ENCODE results near the gene FRY.

The FRY gene

DNA sequence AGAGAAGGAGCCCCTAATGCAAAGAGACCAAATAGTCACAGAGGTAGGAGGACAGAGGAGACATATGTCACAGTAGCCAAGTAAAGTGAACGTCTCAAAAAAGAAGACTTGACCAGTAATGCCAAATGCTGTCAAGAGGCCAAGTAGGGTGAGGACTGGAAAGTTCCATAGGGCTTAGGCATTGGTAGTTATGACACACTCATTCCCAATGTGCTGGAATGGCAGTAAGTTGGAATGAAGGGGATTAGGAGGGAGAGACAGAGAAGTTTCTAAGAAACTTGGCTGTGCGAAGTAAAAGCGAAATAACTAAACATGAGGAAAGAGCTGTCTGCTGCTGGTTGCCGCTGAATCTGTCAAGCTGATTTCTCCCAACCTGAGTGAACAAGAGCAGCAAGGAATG, 14.9 kb upstream of the FRY start:
- DNase-seq (ENCODE audit: low read depth): peak; percentile 54

DNA sequence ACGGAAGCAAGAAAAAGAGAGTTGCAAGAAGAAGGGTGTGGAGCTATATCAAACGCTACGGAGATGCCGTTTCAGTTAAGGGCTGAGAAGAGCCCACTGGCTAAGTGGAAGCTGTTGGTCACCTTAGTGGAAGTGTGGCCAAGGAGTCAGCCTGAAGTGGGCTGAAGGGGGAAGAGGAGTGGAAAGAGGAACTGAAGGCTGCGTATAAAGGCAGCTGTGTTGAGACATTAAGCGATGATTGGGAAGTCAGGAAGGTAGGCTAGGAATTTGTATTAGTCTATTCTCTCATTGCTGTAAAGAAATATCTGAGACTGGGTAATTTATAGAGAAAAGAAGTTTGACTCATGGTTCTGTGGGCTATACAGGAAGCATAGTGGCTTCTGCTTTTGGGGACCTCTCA, 14.1 kb upstream of the FRY start:
- DNase-seq (ENCODE audit: low read depth): no peak

DNA sequence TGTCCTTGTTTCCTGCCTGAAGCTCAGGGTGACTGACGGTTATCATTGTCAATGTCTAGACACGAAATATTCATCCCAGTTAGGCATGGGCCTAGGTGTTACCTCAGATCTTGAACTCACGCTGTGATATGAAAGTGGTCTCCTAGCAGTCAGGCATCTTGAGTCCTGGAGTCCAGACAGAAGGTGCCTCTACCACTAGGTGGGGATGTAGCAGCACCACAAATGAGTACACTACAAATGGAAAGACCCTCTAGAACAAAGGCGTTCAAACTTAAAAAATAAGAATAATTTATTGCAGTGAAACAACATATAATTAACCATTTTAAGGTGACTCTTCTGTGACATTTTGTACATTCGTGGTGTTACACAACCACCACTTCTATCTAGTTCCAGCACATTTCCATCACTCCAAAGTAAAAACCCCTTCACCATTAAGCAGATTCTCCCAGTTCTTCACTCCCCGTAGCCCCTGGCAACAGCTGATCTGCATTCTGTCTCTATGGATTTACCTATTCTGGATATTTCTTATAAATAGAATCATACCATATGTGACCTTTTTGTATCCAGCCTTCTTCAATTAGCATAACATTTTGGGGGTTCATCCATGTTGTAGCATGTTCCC, 11.9 kb upstream of the FRY start:
- DNase-seq (ENCODE audit: low read depth): peak; percentile 74

DNA sequence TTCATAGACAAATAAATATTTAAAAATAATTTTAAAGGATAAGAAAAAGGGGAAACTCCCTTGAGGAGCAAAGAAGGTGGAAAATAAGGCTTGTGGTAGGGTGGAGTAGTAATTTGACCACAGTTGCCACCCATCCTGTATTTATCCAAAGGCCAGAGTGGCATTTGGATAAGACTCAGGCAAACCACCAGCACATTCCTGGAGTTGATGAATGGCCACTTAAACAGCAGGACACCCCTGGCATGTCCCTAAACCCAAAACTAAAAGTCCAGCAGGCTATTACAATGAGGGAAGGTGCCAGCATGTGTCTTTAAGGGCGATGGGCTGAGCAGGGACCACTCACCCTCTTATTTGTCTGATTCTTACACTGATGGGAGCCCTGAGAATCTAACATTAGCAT, 9.8 kb upstream of the FRY start:
- DNase-seq (ENCODE audit: low read depth): peak; percentile 45

DNA sequence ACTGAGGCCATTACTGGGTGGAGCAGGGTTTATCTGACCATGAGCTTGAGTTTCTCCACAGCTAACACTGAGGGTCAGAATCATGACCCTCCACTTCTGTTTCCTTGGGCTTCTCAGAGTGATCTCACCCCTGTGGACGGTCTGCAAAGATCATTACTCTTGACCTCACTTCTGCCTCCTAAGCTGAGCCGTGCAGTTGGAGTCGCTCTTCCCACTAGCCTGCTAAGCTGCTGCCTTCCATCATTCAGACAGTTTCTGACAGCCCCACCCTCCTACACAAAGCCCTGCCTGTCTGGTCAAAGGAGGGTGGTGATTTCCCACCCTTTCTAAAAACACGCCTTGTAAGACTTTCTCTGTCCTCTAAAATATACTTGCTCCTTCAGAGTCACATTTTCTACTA, 9.3 kb upstream of the FRY start:
- DNase-seq (ENCODE audit: low read depth): no peak

DNA sequence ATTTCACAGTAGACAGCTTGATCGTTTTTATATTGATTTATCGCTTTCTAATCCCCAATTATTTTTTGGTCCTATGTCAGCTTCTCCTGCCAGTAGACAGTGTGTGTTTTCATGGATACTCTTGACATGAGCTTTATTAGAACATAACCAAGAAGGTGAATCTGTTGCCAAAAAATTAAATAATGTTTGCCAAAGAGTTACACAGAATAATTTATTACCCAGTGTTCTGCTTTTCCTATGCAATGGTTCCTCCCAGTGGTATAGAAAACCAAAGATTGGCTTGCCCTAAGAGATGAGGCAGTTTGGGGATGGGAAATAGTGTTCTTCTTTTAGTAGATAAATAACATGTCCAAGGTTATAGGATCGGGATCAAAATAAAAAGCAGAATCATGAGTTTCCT, 8.5 kb upstream of the FRY start:
- DNase-seq (ENCODE audit: low read depth): no peak

DNA sequence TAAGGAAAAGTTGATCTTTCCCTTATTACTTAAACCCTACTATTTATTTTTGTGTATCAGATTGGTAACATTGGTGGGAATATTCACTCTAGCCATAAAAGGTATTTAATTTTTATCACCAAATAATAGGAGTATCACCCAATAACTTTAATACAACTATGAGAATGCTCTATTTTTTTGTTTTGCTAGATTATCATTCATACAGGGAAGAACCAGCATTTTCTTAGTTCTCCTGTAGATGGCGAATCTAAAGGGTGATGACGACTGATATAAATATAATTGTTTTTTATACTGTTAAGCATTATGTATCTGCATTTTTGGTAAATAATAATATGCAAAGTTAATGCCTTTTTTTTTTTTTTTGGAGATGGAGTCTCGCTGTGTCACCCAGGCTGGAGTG, 7.9 kb upstream of the FRY start:
- no peak for DNase-seq (ENCODE audit: low read depth)

DNA sequence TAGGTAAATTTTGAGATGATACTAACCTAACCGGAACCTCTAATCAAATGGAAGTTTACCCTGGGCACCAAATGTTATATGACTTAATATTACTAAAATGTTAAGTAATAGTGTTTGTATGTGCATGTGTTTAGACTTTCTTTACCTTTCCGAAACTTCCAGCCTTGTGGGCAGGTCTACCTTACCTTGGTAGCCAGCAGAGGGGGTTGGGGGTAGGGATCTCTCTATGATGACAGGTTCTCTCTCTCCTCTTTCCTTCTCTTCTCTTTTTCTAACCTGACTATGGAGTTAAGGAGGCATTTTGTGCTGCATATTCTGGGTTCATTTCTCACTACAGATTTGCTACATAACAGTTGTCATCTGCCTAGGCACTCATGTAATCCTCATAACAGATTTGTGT, 6.8 kb upstream of the FRY start:
- no peak for DNase-seq (ENCODE audit: low read depth)

DNA sequence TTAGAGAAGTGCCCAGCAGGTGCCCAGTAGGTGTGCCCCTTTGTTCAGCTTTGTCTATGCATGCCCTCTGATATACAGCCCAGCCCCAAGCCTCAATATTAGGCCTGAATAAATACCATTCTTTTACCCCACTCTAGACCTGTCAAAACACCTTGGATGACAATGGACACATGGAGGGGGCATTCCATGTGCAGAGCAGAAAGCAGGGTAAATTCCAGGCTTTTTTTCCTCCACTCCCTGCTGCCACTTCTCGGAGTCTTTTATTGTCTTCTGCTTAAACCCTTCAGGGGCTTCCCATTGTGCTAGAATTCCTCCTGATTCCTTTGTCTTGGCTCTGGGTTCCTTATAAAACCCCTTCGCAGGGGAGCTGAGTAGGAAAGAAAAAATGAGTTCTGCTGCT, 5.8 kb upstream of the FRY start:
- DNase-seq (ENCODE audit: low read depth): no peak

DNA sequence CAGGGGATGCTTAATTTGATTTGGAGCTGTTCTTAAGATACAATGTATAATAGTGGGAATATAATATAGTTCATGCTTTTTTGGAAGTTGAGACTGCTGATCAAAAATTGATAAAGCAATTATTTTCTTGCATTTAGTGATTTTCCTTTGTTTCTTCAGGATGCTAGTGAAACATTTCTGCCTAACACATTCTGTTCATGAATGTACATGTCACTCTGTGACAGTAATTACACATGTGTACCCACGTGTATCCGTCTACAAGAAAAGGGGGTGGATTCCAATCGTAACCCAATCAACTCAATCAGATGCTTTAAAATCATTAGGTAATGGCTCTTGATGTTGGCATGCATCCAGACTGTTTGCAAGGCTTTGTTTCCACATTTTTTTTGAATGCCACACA, 5.0 kb upstream of the FRY start:
- DNase-seq (ENCODE audit: low read depth): no peak

DNA sequence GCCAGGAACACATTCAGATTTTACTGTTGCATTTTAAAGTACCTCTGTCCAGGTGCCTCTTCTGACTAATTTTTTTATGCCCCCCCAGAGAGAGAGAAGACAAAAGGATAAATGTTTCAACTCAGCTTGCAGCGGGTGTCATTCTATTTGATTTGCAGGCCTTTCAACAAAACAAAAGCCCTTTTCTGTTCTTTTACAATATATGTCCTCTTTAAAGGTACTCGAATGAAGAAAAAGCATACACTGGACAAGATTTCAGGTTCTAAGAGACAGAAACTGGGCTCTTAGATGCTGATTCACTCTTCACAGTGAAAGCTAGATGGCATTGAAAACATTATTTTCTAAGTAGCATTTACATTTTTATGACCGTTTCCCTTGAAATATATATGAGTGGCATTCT, 2.9 kb upstream of the FRY start:
- DNase-seq (ENCODE audit: low read depth): no peak

DNA sequence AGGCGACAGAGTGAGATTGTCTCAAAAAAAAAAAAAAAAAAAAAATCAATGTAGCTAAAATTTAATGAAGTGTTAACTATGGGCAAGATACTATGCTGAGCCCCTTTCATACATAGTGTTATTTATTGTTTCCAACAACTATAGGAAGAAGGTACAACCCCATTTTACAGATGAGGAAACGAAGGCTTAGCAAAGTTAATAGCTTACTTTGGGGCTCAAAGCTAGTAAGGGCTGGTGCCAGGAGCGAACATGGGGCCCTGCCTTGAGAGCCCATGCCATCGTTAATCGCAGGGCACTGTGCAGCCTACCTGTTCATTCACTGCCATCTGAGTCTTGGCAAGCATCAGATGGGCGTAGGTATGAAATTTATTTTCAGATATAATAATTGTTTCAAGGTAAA, 1.9 kb upstream of the FRY start:
- no peak for DNase-seq (ENCODE audit: low read depth)

DNA sequence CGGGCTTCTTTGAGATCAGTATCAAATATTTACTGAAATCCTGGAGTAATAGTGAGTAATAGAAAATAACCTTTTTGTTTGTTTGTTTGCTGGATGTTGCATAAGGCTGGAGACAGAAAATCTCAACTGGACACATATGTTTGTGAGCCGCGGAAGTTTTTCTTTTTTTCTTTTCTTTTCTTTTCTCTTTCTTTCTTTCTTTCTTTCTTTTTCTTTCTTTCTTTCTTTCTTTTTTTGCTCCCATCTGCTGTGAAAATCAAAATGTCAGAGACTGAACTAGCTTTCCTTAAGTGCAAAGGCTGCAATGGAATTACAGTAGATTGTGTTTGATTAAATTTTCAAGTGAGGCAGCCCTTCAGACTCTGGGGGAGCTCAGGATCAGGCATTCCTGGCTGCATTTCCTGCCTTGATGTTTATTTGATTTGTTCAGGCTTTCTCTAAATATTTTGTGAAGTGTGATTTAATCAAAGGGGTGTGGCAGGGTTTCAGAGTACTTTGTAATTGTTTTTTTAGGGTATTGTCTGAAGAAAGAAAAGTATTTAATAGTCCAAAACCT, 319 bp downstream of the FRY start:
- DNase-seq (ENCODE audit: low read depth): peak; percentile 45

DNA sequence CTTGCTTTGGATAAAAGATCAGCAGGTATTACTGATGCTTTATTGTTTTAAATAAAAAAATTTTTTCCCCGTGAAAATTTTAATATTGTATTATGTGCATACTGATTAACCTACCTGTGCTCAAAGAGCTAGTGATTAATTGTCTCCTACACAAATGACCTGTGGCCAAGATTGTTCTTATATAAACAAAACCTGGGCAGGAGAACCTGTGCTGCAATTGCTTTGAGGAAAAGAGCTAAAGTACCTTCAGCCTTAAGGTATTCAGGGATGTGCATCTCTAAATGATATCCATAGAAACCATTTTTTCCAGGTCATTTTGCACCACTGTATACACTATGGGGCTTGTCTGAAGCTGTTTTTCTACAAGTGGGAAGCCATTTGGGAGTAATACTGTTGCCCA, 1.2 kb downstream of the FRY start:
- DNase-seq (ENCODE audit: low read depth): peak; percentile 35

DNA sequence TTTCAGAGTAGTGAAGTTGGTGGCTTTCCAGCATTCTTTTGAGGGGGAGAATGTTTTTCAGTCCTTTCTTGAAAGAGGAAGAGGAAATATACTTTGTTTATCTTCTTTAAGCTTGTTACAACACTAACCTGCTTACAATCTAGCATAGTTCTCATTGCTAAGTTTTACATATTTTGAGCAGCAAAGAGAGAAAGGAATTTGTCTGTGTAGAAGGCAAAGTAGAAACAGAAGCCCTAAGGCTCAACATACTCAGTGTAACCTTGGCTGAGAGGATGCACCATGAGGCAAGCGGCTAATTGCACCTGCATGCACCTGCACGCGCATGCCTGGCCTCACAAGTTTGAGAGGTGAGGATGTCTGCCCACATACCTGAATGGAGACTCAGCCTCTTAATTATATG, 2.2 kb downstream of the FRY start:
- DNase-seq (ENCODE audit: low read depth): peak; percentile 28

DNA sequence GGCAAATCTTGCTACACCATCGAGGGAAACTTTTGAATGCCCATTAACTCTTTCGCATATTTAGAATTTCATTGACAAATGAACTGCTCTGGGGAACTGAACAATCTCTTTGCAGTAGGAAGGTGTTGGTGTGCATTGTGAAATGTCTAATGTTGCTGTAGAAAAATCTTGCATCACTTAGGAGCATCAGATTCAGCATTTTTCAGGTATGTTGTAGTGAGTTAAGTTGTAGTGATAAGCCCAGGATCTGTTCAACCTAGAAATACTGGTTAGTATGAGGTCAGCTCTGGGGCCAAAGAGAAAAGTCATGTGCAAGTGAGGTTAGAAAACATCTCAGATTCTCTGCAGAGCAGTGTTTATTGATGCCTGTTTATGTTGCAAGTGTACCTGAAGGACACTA, 4.1 kb downstream of the FRY start:
- DNase-seq (ENCODE audit: low read depth): no peak

DNA sequence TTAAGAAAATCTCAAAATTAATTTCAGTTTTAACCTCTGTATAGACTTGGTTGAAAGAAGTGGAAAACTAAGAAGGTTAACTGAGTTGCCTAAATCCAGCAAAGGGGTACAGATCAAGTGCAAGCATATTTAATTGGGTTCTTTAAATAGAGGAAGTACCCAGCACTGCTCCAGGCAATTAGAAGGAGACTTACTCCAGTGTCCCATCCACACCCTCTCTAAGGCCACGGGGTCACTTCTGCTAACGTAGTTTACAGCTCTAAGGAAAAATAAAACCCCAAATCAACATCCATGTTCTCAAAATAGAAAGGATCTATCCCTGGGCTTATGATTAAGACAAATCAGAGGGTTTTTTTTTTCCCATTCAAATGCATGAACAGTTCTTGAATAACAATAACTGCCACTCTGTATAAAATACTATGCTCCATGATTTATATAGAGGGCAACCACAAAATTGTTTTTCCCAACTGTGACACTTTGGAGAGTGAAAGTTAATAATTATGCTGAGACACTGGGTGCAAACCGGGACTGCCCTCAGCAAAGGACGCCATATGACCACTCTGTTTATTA, 4.6 kb downstream of the FRY start:
- no peak for DNase-seq (ENCODE audit: low read depth)

DNA sequence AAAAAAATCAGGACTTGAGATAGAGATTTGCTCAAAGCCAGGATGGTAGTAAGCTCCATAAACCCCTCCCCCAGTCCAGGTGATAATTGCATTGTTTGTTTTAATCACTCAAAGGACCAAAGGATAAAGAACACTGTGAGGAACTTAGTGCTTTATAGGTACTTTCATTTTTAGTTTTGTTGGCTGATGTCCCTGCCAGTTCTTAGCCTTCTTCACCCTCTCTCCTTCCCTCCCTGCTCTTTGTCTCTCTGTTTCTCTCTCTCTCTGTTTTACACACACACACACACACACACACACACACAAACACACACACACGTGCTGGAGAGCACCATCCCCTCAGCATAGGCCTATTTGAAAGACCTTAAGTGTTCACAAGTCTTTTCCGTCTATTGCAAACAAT, 5.2 kb downstream of the FRY start:
- DNase-seq (ENCODE audit: low read depth): no peak

DNA sequence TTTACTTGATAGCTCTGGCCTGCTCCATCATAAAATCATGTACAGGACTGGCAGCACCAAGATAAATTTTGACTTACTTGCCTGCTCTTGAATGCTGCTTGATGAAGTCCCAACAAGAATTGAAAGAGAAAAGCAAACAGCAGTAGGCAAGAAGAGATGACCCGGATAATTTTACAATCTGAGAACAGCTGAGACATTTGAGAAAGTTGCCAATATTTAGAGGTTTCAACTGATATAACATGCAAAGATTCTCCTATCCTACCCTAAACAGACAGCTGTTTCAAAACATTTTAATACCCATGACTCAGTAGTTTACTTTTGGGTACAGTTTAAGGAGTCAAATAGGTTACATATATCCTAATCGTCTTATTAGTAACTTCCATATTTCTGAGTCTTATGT, 5.9 kb downstream of the FRY start:
- no peak for DNase-seq (ENCODE audit: low read depth)

DNA sequence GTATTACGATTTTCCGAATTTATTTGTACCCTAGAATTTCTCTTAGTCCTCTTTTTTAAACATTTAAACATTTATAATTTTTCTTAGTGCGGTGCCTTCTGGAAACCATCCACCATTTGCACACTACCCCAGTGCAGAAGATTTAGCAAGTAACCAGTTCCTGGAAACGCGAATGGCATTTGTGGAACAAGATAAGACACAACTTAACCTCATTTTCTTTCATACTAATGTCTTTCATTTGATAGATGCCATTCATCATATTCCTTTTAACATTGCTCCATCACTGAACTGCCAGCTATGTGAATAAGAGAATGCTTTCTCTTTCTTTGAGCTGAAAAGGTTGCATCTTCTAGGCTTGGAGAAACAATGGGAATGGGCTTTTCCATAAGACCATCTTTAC, 6.8 kb downstream of the FRY start:
- DNase-seq (ENCODE audit: low read depth): no peak

DNA sequence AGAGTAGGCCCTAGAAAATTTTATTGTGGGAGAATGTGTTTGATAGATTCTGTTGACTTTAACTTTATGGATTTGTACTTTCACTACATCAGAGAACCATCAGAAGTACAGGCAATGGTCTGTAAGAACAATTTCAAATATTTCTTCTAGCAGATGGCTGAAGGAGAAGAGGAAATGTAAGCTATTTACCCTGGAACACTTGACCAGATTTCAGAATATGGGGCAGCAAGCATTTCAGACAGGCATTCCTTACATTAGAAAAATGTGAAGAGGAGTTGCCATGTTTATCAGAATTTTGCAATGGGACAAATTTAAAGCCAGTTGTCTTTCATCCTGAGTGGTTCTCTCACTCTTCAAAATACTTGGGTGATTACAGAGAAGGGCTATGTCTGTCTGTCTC, 7.5 kb downstream of the FRY start:
- DNase-seq (ENCODE audit: low read depth): peak; percentile 54

DNA sequence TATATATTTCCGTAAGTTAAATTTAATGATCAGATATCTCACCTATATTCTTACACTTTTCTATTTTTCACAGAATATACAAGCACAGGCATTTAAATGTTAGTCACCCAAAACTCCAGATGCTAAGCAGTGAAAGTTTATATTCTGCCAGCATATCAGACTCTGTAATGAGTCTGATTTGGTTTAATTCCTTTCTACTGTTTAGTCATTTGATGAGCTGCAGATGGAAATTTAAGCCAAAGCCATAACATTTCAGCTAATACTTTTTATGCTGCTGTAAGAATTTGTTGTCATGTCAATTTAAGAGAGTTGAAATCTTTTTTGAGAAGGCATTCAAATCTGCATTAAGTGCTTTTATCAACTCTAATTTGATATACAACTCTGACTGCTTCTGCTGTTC, 8.0 kb downstream of the FRY start:
- DNase-seq (ENCODE audit: low read depth): peak; percentile 34

DNA sequence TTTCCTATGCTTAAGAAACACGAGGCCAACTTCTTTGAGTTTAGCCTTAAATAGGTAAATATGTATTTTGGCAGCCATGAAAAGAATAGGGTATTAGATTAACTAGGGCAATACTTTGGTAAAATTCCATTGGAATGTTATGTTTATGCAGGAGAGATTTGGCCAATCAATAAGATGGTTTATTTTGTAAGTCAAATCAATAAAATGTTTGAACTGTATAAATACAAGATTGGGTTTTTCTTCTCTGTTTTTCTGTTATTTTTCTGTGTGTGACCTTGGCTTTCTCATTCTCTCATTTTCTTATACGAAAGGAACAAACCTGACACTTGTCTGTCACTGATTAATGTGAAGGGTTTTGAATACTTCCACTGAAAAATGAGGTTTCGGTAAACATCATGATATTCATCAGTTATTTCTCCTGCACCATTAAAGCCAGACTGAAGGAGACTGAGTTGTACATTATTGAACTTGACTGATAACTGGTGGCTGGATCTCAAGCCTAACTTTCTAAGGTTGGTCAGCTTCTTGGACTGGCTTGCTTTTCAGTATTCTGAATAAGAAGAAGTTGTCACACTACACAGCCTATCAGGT, 8.6 kb downstream of the FRY start:
- no peak for DNase-seq (ENCODE audit: low read depth)

DNA sequence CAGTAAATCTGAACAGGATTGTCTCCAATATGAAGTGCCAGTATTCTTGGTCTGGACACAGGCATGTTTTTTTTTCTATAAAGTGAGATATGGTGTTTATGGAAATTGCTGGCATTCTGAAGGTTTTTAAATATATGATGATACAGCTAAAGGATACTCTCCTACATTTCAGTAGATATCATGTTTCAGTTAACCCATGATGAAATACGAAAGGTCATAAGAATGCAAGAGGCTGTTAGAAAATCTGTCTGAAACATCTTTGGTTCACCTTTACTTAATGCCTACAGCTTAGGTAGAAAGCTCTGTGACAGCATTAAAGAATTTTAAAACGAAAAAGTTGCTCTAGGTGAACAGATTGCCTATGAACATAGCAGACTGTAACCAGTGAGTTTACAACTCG, 9.1 kb downstream of the FRY start:
- no peak for DNase-seq (ENCODE audit: low read depth)

Measured in EH (cell line).